HG03095 (cell line): ENCODE results near the gene ZNF19.
"Not testable (repeated sequence)": the region's sequence is repeated elsewhere in the genome, so short reads cannot be mapped to it uniquely, and the experiment has no call there.

Experiments used
- ATAC-seq: cut with Tn5 transposase; IDR thresholded peaks from one replicate; pipeline ENCODE4 v1.9.1; 2021; ENCODE audit warnings: moderate library complexity; ENCODE audit not compliant: unreplicated experiment

The ZNF19 gene

GRCh38 chr16:71489122-71489521 is at the start of gene ZNF19:
Gene ZNF19 (minus strand): TSS chr16:71489324. CDS start chr16:71482114, 7,210 bp downstream.
- no peak for ATAC-seq

- ATAC-seq, result no peak
Measured at GRCh38 chr16:71537643-71538042, 48.5 kb upstream of the ZNF19 start.

- ATAC-seq, result no peak
Measured at GRCh38 chr16:71536752-71537499, 47.8 kb upstream of the ZNF19 start.

- ATAC-seq, result no peak
Measured at GRCh38 chr16:71532366-71532765, 43.2 kb upstream of the ZNF19 start.

- no peak for ATAC-seq
Measured at GRCh38 chr16:71528863-71529262, 39.7 kb upstream of the ZNF19 start.

- no peak for ATAC-seq
Measured at GRCh38 chr16:71528257-71528656, 39.1 kb upstream of the ZNF19 start.

GRCh38 chr16:71526111-71526631 is 37.0 kb upstream of the ZNF19 start, which contains the start of gene CHST4:
Gene CHST4 (plus strand): TSS chr16:71526426. CDS start chr16:71536678, 10,252 bp downstream.
- peak; percentile 74 for ATAC-seq

- ATAC-seq, result no peak
Measured at GRCh38 chr16:71524566-71525553, 35.7 kb upstream of the ZNF19 start.

- no peak for ATAC-seq
Measured at GRCh38 chr16:71520550-71520949, 31.4 kb upstream of the ZNF19 start.

GRCh38 chr16:71515026-71515425 is 25.9 kb upstream of the ZNF19 start:
- ATAC-seq, result no peak

- no peak for ATAC-seq
Measured at GRCh38 chr16:71514476-71514875, 25.4 kb upstream of the ZNF19 start.

GRCh38 chr16:71513302-71513701 is 24.2 kb upstream of the ZNF19 start:
- no peak for ATAC-seq

- ATAC-seq, result no peak
Measured at GRCh38 chr16:71507061-71507460, 17.9 kb upstream of the ZNF19 start.

- no peak for ATAC-seq
Measured at GRCh38 chr16:71504901-71505300, 15.8 kb upstream of the ZNF19 start.

- not testable (repeated sequence) for ATAC-seq
Measured at GRCh38 chr16:71504051-71504450, 14.9 kb upstream of the ZNF19 start.

GRCh38 chr16:71501547-71501946 is 12.4 kb upstream of the ZNF19 start:
- no peak for ATAC-seq

- ATAC-seq, result no peak
Measured at GRCh38 chr16:71500964-71501363, 11.8 kb upstream of the ZNF19 start.

GRCh38 chr16:71499775-71500364 is 10.7 kb upstream of the ZNF19 start:
- no peak for ATAC-seq

GRCh38 chr16:71498031-71498430 is 8.9 kb upstream of the ZNF19 start:
- ATAC-seq, result no peak

- no peak for ATAC-seq
Measured at GRCh38 chr16:71493213-71493612, 4.1 kb upstream of the ZNF19 start.

- ATAC-seq, result no peak
Measured at GRCh38 chr16:71492786-71493185, 3.7 kb upstream of the ZNF19 start.
